Panc1 (cell line): Measurements from ENCODE around the gene REPIN1. TPM values are rescaled to one million over a fixed set of nuclear protein-coding genes. Genes with fewer than 3 reads are reported as not detected.
A peak's percentile ranks its signal among the peaks of the same experiment; 100 is the strongest.

Source experiments
- ATAC-seq: fragments of 200-7000 bp; cut with Tn5 transposase; 2 replicates; pipeline ENCODE4 v1.9.1; 2020; ENCODE audit warnings: mild to moderate bottlenecking, moderate library complexity
- BruUV-seq: library from RNA; stranded (reverse); fragments of 400-500 nt; replicated peaks from 2 replicates; lab custom pipeline; 2021; lab: Mats Ljungman, UMichigan
- CTCF ChIA-PET: fragments of 300-600 bp; sonication (Branson Sonifier 250); formaldehyde crosslinking; loops from one replicate; lab custom pipeline; 2022; ENCODE audit warnings: antibody characterized with exemption; lab: Charles Lee
- POLR2A ChIA-PET: fragments of 300-600 bp; sonication (Branson Sonifier 250); formaldehyde crosslinking; loops from one replicate; lab custom pipeline; 2022; ENCODE audit warnings: antibody characterized with exemption; lab: Charles Lee
- DNase-seq: peaks from one replicate; pipeline ENCODE4 v3.0.0-alpha.2; 2010; ENCODE audit warnings: low read depth, low spot score
- H3K27ac ChIP-seq: 2 replicates; pipeline ENCODE4 v1.5.1; 2011; ENCODE audit warnings: mild to moderate bottlenecking, low read length, inconsistent platforms
- H3K27me3 ChIP-seq: fragments of 200-500 bp; sonication (Bioruptor generic); 2 replicates; pipeline ENCODE4 v1.6.0; 2014; ENCODE audit warnings: low read length, inconsistent platforms; ENCODE audit not compliant: control insufficient read depth, insufficient read depth
- H3K36me3 ChIP-seq: fragments of 200-500 bp; sonication (Bioruptor generic); 2 replicates; pipeline ENCODE4 v1.5.1; 2014; ENCODE audit warnings: inconsistent platforms, mild to moderate bottlenecking, low read length, moderate library complexity; ENCODE audit not compliant: control insufficient read depth, insufficient read depth
- H3K4me1 ChIP-seq: 2 replicates; pipeline ENCODE4 v1.5.1; 2011; ENCODE audit warnings: inconsistent platforms, mild to moderate bottlenecking, low read length, moderate library complexity; ENCODE audit not compliant: control insufficient read depth, insufficient read depth
- H3K4me3 ChIP-seq, 2 experiments: 2 replicates each; pipeline ENCODE4 v1.5.1; 2011 to 2012; ENCODE audit warnings: low read depth in 2 of 2, low read length in 2 of 2, mild to moderate bottlenecking in 2 of 2, inconsistent platforms in 1 of 2, moderate library complexity in 1 of 2
- H3K9me3 ChIP-seq: fragments of 200-500 bp; sonication (Bioruptor generic); 2 replicates; pipeline ENCODE4 v1.5.1; 2014; ENCODE audit warnings: low read depth, mild to moderate bottlenecking, inconsistent platforms, low read length, moderate library complexity; ENCODE audit not compliant: control insufficient read depth, insufficient read depth
- CTCF ChIP-seq: fragments of 450-650 bp; IDR thresholded peaks from 2 replicates; pipeline ENCODE4 v1.5.1; 2017; ENCODE audit warnings: mild to moderate bottlenecking
- POLR2AphosphoS5 ChIP-seq: IDR thresholded peaks from 2 replicates; pipeline ENCODE4 v1.6.1; 2012; ENCODE audit warnings: mild to moderate bottlenecking, low read depth, low read length, moderate library complexity
- REST ChIP-seq, 2 experiments: IDR thresholded peaks; 2 replicates each; pipeline ENCODE4 v1.6.1; 2011 to 2012; ENCODE audit warnings: low read depth in 2 of 2, control low read depth in 1 of 2, low read length in 1 of 2, mild to moderate bottlenecking in 1 of 2, moderate library complexity in 1 of 2; ENCODE audit not compliant: insufficient read depth in 1 of 2
- SIN3A ChIP-seq: IDR thresholded peaks from 2 replicates; pipeline ENCODE4 v1.6.1; 2012; ENCODE audit warnings: low read depth, mild to moderate bottlenecking, low read length, moderate library complexity, borderline replicate concordance; ENCODE audit not compliant: insufficient read depth
- TCF7L2 ChIP-seq: IDR thresholded peaks from 2 replicates; pipeline ENCODE4 v1.6.1; 2011; ENCODE audit warnings: mild to moderate bottlenecking, low read depth, low read length, inconsistent platforms
- in situ Hi-C: cut with HindIII; loops from 2 replicates; pipeline ENCODE4 v1.10.0; 2016; ENCODE audit warnings: low sequenced_read_pairs, low pct_unique_long_range_greater_than_20kb
- intact Hi-C: fragments of 100-400 bp; cut with micrococcal nuclease; formaldehyde crosslinking; loops from one replicate; pipeline ENCODE4 v1.10.0; 2022; ENCODE audit not compliant: unreplicated experiment
- total RNA-seq: library from RNA; stranded (reverse); gene quantifications from one replicate; pipeline ENCODE4 v1.2.1, GENCODE V29; 2021; ENCODE audit not compliant: unreplicated experiment

The REPIN1 gene
- total RNA-seq, 1 experiment from 2014 or later, result 209 TPM

DNA sequence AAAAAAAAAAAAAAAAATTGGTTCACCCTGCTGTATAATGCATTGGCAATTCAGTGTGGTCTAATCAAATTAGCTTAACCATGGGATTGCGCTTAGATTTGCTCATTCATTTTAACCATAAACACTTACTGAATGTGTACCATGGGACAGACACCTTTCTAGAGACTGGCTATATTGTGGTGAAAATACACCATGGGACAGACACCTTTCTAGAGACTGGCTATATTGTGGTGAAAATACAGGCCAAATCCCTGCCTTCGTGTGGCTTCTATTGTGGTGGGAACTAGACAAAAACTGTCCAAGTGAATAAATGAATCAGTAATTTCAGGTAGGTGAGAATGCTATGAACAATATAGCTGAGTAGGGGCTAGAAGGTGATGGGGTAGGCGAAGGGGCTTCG lies 10.2 kb upstream of the REPIN1 start:
- peaks cover 25% of the 10 kb centered on the region for H3K4me1 ChIP-seq
- H3K4me3 ChIP-seq, result no peak overlapping the region
- no TSS peak for BruUV-seq
- DNase-seq (no peak), ATAC-seq (no peak)
- no peaks in the 10 kb centered on the region for H3K27me3 ChIP-seq
- intact Hi-C loops, result no loop called here
- in situ Hi-C loops, result no loop called here
- ChIA-PET CTCF (interaction anchor here (0.6 to 1.0 kb wide), 2 partner anchors 35 to 38 kb away, joined by 3 to 4 read pairs; no protein-coding TSS in a partner anchor), POLR2A (no interaction called here)
- peak overlapping the region; percentile 34; the same call in 1 of the 2 replicates for H3K27ac ChIP-seq
- no peak for TF ChIP-seq SIN3A
- TF ChIP-seq TCF7L2, result no peak
- TF ChIP-seq REST (IDR thresholded peaks at IDR 0.05; ENCODE audit: insufficient read depth in 1 of 2, low read depth in 2 of 2, low read length in 1 of 2), result no peak
- no peak for TF ChIP-seq CTCF
- no peak for TF ChIP-seq POLR2AphosphoS5
- H3K36me3 ChIP-seq, result no peaks in the 10 kb centered on the region
- H3K9me3 ChIP-seq, result no peaks in the 10 kb centered on the region

GRCh38 chr7:150358988-150359621 lies 9.5 kb upstream of the REPIN1 start:
- TF ChIP-seq REST (IDR thresholded peaks at IDR 0.05; ENCODE audit: insufficient read depth in 1 of 2, low read depth in 2 of 2, low read length in 1 of 2) (no peak), CTCF (no peak), SIN3A (no peak), TCF7L2 (no peak), POLR2AphosphoS5 (no peak)
- CTCF ChIA-PET, result interaction anchor here (0.6 kb wide), 1 partner anchor 39 kb away, joined by 4 read pairs; no protein-coding TSS in a partner anchor
- POLR2A ChIA-PET, result no interaction called here
- Histone ChIP-seq H3K4me1 (peaks cover 28% of the 10 kb centered on the region), H3K4me3 (no peak overlapping the region), H3K36me3 (no peaks in the 10 kb centered on the region), H3K27ac (peak overlapping the region; percentile 34; the same call in 1 of the 2 replicates), H3K27me3 (no peaks in the 10 kb centered on the region), H3K9me3 (no peaks in the 10 kb centered on the region)
- BruUV-seq, result no TSS peak
- ATAC-seq (no peak), DNase-seq (no peak)
- in situ Hi-C loops (no loop called here), intact Hi-C loops (no loop called here)
